Measurements from ENCODE around the gene MXD1.
A peak's percentile ranks its signal among the peaks of the same experiment; 100 is the strongest.
"Not testable (repeated sequence)": the region's sequence is repeated elsewhere in the genome, so short reads cannot be mapped to it uniquely, and the experiment has no call there.

Gene MXD1

DNA sequence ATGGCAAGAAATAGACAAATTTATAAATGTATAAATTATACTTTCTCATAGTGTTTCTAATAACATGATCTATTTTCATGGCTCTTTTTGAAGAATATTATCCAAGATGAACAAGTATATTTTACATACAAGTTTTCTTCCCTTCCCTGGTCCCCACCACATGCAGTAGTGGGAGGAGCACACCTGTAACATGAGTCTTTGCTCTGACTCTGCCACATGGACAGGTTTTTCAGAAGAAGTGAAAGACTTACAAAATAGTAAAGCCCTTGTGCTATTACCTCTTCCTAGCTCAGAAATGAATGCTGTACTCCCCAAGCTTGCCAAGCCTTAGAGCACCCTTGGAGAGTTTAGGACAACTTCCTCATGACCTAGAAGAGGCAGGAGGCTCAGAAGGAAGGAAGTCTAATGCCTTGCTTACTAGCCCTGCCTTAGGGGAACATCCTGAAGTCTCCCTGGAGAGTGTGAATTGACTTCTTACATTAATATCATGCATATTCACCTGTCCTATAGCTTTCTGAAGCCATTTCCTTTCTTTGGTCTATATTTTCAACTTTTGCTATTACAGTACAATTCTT, 18.4 kb downstream of the MXD1 start:
- DNase-seq (ENCODE audit: low read depth), result no peak

DNA sequence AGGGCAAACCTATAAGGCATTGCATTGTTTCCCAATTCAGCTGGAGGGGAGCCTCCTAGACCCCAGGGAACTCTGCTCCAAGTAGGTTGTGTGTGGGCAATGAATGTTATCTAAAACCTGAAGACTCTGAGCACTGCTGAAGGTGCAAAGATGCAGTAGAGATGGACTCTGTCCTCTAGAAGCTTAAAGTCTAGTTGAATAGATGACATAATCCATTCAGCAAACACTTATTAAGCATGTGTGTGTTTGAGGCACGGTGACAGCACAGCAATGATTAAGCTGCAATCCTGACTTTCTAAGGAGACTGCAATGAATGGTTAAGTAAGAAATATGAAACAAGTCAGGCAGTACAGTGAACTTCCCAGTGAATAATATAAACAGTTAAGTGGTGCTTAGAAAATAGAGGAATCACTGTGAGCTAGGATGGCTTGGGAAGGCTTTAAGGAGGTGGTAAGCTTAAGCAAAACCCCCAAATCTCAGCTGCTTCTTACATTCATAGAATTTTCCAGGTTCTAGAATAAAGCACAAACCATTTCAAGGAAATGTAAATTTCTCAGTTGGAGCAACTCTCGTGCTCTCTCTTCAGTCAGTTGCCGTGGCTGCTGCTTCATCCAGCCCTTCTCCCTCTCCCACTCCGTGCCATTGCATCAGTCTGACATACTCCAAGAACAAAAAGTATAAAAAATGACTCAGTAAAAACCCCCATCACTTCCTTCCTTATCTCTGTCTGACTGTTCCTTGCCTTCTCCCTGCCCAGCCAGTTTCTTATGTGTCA, 19.1 kb downstream of the MXD1 start:
- no peak for DNase-seq (ENCODE audit: low read depth)

DNA sequence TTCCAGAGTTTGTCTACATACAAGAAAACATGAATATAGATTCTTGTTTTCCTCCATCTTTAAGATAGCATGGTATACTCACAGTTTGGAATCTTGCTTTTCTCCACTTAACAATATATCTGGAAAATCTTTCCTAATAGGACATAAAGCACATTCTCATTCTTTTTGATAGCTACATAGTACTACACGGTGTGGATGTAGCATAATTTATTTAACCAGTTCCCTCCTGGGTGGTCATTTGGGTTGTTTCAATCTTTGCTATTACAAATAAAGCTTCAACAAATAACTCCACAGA, 19.7 kb downstream of the MXD1 start:
- no peak for DNase-seq (ENCODE audit: low read depth)

DNA sequence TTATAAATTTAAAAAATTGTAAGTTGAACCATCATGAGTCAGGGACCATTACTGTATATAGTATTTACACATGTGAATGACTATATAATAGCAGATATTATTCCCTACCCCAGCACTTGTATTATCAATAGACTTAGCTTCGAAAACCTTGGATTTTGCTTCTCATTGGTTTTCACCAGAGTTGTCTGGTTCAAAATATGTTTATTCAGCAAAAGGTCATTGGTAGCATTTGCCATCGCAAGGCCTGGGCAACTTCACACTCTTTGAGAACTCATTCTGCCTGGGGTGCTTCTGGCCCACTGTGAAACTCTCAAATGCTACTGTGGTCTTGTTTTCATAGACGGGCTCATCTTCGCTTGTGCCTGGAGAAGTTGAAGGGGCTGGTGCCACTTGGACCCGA, 20.1 kb downstream of the MXD1 start:
- DNase-seq (ENCODE audit: low read depth), result no peak

DNA sequence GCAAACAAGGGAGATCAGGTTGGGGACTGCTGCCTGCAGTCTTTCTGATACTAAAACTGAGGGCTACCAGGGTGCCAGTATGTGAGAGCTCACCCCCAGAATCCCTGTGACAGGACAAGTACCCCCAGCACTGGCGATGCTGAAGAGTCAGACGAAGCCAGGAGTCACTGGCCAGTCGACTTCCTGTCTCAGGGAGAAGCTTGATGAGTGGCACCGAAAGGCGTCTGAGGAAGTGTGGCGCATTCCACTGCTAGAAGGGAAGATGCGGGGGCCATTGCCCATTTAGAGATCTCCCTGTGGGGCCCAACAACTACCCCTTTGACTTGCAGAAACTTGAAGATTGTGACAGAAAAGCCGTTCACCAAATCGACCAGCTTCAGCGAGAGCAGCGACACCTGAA, 22.0 kb downstream of the MXD1 start:
- no peak for DNase-seq (ENCODE audit: low read depth)

DNA sequence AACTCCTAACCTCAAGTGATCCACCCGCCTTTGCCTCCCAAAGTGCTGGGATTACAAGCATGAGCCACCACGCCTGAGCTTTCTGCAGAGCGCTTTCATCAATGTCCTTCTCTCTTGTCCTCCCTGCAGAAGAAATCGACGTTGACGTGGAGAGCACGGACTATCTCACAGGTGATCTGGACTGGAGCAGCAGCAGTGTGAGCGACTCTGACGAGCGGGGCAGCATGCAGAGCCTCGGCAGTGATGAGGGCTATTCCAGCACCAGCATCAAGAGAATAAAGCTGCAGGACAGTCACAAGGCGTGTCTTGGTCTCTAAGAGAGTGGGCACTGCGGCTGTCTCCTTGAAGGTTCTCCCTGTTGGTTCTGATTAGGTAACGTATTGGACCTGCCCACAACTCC, 23.1 kb downstream of the MXD1 start:
- no peak for DNase-seq (ENCODE audit: low read depth)

DNA sequence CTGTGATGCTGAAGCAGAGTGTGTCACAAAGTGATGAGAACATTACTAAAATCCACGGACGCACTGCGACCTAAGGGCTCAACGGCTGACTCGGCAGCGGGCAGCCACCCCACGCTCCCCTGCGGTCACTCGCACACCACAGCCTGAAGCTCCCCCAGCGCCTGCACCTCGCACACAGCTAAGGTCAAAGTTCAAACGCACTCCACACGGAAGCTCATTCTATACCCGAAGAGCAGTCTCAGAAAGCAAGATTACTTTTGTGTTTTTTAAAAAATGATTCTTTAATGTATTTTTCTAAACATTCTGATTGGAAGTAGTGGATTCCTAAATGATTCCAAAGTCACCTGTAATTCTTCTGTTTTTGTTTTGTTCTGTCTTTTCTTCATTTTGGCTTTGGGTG, 24.8 kb downstream of the MXD1 start:
- no peak for DNase-seq (ENCODE audit: low read depth)

DNA sequence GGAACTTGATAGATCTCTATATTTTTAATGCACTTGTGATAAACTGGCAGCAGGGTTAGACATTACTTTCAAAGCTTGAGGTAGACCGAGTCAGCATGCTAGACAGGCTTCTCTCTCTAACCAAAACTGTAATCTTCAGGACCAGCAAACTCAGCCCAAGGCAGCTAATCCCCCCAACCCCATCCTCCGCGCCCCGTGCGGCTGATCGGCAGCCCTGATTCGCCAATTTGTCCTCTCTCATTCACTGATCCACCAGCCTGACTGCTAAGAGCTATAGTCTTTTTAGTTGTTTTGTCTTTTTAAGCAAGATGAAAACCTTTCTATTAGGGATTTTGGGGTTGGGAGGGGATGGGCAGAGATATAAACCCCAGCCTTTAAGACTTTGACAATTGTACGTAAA, 25.8 kb downstream of the MXD1 start:
- no peak for DNase-seq (ENCODE audit: low read depth)

DNA sequence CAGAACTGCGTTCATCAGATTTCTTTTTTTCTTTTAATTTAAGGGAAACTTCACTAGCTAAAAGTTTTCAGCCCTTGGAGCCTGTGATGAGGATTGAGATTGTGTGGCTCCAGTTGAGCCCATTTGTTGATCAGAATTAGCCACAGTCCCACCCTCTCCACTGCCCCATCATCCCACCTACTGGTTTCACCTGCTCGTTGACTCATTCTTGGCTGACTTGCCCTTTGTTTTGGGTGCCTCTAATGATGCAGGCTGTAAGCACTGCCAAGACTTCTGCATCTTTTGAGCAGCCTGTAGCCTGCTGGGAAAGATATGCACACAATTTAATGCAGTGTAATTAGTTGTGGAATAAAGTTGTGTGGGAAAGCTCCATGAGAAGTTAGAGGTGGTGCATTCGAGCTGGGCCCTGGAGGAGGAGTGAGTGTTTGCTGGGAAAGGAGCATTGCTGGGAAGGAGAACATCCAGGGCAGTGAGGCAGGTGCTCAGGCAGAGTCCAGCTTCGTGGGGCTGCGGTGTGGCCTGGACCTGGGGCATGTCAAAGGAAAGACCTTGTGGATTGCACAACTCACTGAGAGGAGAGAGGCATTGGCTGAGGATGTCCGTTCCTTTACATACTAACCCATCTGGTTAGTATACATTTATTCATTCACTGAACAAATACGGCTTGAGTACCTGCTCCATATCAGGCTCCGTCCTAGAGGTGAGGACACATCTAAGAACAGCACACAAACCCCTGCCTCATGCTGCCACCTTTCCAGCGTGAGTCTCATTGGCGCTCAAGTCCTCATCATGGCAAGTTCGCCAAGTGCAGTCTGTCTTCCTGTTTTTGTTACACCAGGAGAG, 28.3 kb downstream of the MXD1 start:
- DNase-seq (ENCODE audit: low read depth), result no peak

DNA sequence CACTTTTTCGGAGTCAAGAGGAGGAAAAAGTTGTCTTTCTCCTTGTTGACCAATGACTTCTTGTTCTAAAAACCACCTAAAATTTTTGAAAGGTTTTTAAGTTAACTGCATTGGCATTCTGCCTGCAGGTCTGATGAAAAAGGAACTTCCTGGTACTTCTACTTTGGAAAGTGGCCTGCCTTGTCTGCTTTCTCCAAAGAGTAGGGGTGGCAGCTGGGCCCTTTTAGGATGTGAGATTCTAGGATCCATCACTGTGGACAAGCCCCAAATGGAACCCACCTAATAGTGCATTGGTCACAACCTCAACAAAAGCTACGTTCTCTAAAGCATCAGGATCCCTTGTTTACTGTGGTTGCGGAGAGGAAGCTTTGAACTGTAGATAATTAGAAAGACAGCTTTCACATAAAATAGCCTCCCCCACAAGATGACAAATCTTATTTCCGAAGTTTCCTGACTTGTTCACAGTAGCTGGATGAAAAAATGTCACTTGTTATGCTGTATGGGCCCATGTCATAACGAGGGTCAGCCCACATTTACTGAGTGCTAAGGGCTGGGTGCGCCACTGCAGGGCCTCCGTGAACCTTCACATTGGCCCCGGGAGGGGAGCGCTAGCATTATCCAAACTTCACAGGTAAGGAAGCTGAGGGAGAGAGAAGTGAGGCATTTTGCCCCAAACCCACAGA, 29.1 kb downstream of the MXD1 start:
- no peak for DNase-seq (ENCODE audit: low read depth)

DNA sequence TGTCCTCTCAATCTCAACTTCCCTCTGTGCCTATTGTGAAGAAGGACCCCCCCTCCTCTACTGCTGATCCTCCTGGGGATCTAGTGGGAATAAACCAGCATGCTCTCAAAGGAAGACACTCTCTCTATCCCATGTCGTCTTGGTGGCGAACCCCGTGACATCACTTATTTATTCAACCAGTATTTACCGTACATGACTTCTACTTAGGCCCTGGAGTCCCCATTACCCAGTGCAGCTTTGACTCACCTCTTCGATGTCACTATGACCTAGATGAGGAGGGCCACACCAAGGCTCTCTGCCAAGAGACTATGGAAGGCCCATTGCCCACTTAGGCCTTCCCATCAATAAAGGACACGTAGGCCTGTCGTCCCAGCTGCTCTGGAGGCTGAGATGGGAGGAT, 29.8 kb downstream of the MXD1 start:
- no peak for DNase-seq (ENCODE audit: low read depth)

DNA sequence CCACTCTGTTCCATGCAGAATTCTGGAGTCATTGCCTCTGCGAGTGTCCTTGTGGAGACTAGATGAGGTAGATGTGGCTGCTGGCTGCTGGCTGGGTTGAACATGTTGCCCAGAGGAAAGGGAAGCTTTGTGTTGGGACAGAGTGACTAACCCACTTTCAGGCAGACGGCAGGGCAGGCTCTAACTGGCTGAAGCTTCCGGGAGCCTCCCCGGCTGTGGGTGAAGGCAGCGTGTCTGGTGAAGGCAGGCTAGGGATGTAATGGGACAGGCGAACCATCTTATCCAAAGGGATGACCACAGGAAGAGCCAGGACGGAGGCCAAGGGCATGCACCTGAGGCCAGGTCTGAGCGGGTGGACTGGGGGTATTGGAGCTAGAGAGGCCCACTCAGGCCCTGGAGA, 30.5 kb downstream of the MXD1 start:
- DNase-seq (ENCODE audit: low read depth), result no peak

DNA sequence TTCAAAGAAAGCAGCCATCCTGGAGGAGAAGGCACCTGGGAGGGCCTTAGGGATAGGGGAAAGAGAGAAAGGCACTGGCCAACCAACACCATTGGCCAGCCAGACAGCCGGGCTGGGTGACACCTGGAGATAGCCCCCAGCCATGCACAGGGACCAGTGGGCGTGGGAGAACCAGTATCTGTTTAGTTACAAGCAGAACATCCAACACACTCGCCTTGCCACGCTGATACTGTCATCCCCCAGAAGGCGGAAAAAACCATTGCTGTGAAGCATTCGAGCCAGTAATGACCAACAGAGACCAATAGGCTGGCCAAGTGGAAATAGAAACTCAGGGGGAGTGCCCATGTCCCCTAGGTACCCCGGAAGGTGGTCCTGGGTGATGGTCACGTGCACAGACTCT, 31.0 kb downstream of the MXD1 start:
- DNase-seq (ENCODE audit: low read depth), result no peak

DNA sequence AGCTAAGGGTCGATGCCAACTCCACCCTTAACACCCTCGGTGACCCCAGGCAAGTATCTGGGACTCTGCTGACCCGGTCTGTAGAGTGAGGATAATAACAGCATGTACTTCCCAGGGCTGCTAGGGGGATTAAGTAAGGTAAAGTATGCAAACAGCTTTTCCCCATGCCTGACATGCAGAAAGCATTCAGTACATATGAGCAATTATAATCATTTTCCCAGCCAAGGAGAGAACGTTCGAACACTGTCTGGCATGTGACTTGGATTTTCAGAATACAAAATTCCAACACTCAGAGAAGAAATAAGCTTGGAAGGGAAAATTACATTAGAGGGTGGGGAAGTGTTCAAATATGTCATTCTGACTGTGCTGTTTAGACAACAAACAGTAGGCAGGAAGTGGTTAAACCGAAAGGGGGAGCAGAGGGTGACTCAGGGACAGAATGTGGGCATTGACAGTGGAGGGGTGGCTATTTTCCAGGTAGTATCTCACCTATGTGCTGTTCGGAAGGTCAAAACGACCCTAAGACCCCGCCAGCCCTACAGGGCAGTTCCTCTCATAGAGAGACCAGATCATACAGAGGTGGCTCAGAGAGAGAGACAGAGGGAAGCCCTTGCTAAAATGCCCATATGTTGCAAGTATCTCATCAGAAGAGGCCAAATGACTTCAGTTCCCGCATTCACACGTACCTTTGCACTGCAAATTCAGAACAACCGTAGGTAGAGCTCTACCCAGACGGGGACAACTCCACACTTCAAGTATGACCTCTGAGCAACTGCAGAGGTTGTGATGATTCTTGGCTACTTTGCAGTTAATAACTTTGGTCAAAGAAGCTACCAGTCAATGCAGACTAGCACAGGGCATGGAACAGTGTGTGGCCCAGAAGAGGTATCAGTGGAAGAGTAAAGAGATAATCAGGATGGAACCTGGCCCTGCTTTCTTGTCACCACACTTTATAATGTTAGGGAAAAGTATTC, 31.7 kb downstream of the MXD1 start:
- peak; percentile 18 for DNase-seq (ENCODE audit: low read depth)

DNA sequence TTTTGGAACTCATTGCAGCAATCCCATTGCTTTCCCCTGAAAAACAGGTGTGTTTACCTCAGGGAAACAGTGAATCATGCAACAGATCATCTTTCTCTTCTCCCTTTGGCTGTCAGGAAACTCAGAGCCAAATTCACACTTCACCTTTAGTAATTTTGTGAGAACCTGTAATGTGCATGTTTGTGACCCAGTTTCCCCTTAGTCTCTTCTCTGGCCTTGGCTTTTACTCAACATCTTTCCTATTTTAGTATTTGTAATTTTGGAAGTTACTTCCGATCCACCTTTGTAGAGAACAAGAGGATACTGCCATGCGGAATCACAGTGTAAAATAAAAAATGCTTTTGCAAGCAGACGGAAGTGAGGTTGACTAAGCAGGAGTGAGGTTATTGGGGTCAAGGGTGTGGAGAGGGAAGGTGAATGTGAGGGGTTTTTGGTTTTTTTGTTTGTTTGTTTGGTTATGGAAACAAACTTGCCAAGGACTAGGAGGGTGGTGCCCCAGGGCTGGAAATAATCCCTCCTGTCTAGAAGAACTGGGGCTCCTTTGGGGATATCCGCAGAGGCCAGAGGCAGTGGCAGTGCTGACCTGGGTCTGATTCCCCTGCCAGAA, 32.5 kb downstream of the MXD1 start:
- no peak for DNase-seq (ENCODE audit: low read depth)

DNA sequence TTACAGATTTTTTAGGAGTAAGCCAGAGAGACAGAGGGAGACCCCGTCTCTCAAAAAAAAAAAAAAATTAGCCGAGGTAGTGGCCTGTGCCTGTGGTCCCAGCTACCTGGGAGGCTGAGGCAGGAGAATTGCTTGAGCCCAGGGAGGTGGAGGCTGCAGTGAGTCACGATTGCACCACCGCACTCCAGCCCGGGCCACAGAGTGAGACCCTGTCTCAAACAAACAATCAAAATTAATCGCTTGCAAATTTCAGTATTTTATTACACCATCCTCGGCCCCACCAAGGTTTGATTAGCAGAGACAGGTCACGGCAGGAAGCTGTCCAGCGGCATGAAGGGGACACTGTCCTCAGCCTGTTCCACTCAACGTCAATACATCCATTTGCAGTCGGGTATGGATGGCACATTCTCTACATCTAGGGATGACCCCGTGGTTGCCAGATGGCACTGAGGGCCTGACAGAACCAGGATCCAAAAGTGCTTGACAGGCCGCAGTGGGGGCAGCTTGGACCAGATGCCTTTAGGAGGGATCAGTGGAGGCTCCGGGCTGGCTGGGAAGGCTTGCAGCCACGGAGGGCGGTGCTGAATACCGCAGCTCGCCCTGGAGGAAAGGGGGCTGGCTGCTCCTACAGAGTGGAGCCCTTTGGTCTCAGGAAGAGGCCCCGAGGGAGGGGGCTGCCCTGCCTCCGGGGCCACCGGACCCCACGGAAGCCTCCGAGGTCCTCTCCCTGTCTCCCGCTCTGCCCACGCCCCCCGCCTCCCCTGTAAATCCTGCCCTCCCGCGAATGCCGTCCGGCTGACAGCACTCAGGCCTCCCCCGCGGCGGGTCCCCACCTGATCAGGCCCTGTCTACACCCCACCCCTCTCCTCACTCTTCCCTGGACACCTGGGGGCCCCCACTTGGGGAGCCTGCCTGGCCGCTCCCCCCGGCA, 33.4 kb downstream of the MXD1 start:
- DNase-seq (ENCODE audit: low read depth), result no peak

DNA sequence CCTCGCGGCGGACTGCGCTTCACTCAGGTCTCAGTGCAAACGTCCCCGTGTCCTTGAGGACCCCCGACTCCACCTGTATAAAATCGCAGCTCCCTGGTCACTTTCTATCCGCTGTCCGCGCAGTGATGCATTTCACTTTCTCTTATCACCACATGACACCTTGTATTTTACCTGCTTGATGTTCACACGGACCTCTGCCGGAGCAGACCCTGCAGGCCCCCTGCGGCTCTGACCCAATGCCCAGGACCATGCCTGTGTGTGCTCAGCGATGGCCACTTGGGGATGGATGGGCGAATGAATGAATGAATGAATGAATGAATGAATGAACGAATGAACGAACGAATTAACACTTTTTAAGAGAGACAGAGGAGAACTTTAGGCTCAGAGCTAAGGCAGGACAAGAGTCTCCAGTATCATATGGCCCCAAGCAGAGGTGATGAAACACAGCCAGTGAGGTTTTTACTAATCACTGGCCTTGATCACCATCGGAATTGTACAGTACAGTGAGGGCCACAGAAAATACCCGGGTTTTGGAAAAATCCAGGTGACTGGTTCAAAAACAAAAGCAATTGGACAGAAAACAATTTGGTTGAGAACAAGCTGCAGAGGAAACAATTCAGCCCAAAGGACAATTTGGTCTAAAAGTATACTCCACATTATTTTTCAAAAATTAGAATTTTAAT, 34.2 kb downstream of the MXD1 start:
- no peak for DNase-seq (ENCODE audit: low read depth)

DNA sequence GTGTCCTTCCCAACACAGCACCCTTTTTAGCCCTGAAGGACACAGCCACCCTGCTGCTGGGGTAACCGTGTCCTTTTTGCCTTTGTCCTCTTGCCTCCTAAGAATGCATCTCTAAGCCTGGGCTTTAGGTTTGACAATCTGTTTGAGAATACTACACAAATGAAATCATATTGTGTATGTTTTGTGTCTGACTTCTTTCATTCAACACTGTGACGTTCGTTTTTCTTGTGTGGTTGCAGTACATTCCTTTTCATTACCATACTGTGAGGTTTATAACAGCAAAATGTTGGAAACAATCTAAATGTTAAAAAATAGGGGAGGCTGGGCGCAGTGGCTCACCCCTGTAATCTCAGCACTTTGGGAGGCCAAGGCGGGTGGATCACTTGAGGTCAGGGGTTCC, 35.3 kb downstream of the MXD1 start:
- no peak for DNase-seq (ENCODE audit: low read depth)

DNA sequence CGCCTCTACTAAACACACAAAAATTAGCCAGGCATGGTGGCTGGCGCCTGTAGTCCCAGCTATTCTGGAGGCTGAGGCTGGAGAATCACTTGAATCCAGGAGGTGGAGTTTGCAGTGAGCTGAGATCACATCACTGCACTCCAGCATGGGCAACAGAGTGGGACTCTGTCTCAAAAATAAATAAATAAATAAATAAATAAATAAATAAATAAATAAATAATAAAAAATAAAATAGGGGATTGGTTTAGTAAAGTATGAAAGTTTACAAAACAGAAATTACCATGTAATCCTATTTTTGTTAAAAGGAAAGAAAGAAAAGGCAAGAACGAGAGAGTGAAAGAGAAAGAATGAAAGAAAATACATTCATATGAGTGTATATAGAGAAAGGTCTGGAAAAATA, 35.8 kb downstream of the MXD1 start:
- not testable (repeated sequence) for DNase-seq (ENCODE audit: low read depth)

All from GM04504 (cell line).